GM23338 (cell line): ENCODE data around the gene IL4I1.
A peak's percentile ranks its signal among the peaks of the same experiment; 100 is the strongest.

Experiments used
- CTCF ChIP-seq, 2 experiments: fragments of 200-600 bp in 1 of 2; sonication (generic) in 1 of 2; conservative IDR thresholded peaks; 2 replicates each; pipeline versions ENCODE4 v1.5.1 to v1.6.1; 2016 to 2017; ENCODE audit warnings: antibody characterized with exemption in 2 of 2, low read depth in 2 of 2, mild to moderate bottlenecking in 2 of 2, moderate library complexity in 1 of 2
- EZH2 ChIP-seq: fragments of 200-600 bp; sonication (generic); IDR thresholded peaks from one replicate; pipeline ENCODE4 v1.8.0; 2017; ENCODE audit warnings: antibody characterized with exemption, mild to moderate bottlenecking, low read depth; ENCODE audit not compliant: unreplicated experiment
- EZH2phosphoT487 ChIP-seq: fragments of 200-600 bp; sonication (generic); IDR thresholded peaks from one replicate; pipeline ENCODE4 v1.8.1; 2018; ENCODE audit warnings: antibody characterized with exemption; ENCODE audit not compliant: unreplicated experiment
- POLR2AphosphoS5 ChIP-seq: IDR thresholded peaks from 2 replicates; pipeline ENCODE4 v1.6.1; 2016; ENCODE audit warnings: antibody characterized with exemption, low read depth
- REST ChIP-seq: IDR thresholded peaks from one replicate; pipeline ENCODE4 v1.6.1; 2018; ENCODE audit warnings: antibody characterized with exemption; ENCODE audit not compliant: unreplicated experiment
- ZNF331 ChIP-seq: fragments of 250-450 bp; sonication (Bioruptor Pico); IDR thresholded peaks from 2 replicates; pipeline ENCODE4 v1.5.0; 2020; ENCODE audit warnings: low read depth, mild to moderate bottlenecking, moderate library complexity

- TF ChIP-seq POLR2AphosphoS5 (peak; percentile 13), EZH2phosphoT487 (no peak), CTCF (conservative IDR thresholded peaks at IDR 0.05; ENCODE audit: low read depth in 2 of 2) (no peak), ZNF331 (CRISPR knock-in tag) (no peak), EZH2 (no peak), REST (no peak)
Measured at GRCh38 chr19:49860336-49861102, 36.2 kb downstream of the IL4I1 start.
